Jurkat, Clone E6-1 (cell line): Measurements from ENCODE around the gene CAMTA1.

Experiments used
- DNase-seq: peaks from one replicate; pipeline ENCODE4 v3.0.0-alpha.2; 2011; ENCODE audit warnings: low read depth, low spot score
- H3K4me3 ChIP-seq: 2 replicates; pipeline ENCODE4 v1.5.1; 2011; ENCODE audit warnings: mild to moderate bottlenecking, low read length, control low read depth, moderate library complexity

The CAMTA1 gene

GRCh38 chr1:6889875-6890480 is 104.7 kb downstream of the CAMTA1 start:
- H3K4me3 ChIP-seq: no peak overlapping the region
- DNase-seq: peak; percentile 35

GRCh38 chr1:6890686-6891085 is 105.4 kb downstream of the CAMTA1 start:
- no peak overlapping the region for H3K4me3 ChIP-seq
- DNase-seq: no peak

DNA sequence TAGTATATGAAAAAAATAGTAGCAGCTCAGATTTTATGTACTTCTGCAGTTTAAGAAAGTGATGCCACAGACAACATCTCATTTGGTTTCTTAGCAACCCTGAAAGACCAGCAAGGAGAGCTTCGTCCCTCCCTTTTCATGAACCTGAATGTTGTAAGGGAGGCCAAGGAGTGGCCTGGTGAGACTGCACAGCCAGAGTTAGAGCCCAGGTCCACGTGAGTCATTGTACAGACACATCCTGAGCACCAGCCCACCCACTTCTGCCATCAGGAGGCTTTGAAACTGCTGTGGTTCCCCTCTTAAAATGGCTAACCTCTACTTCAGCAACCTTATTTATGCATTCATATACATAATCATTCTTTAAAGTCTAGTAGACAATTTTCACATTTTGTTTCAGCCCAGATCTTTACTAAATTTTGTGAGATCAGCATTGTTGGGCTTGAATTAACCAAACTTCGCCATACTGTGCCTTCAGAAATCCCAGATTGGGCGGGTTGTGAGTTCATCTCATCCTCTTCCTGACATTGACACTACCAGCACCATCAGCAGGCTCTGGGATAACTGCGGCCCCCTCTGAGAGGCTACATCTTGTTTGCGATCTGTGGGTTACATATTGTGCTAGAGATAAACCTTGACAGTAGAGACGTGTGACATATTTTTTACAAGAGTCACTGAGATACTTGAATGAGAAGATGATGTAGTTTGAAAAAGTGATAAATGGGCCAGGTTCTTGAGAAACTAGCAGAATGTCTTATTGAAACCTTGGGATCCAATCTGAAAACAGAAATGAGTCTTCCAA is 106.7 kb downstream of the CAMTA1 start:
- no peak overlapping the region for H3K4me3 ChIP-seq
- no peak for DNase-seq

DNA sequence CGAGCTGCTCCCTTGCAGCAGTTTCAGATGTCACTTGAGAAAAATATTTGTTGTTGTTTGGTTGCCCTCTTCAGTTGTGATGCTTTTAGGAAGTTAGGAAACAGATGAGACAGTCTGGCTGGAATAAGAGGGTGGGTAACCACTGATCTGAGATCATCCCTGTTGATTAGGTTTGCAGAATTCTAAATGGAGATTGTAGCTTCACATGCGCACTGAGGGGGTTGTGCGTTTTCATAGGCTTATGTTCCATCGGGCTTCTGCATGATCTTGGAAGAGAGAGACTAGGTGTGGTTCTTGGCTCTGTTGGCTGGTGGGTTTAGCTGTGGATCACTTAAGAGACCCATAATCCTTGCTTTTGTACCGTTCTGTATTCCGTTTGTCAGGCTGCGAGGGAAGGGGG is 108.1 kb downstream of the CAMTA1 start:
- no peak for DNase-seq
- no peak overlapping the region for H3K4me3 ChIP-seq

DNA sequence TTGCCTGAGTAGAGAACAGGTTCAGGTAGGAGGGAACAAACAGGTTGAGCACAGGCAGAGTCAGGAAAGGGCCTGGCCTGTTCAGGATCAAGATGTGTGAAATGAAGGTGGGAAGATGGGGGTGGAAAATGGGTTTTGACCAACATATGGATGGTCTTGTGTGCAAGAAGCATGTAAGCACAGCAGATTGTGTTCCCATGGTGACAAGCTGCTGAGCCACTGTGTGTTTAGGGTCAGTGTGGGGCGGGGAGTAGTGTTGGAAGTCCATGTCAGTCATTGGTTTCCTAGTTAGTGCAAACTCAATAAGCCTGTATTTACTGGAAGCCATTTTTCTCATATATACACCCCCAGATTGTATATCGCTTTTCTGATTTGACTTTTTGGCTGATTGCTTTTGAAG is 111.9 kb downstream of the CAMTA1 start:
- no peak overlapping the region for H3K4me3 ChIP-seq
- no peak for DNase-seq

GRCh38 chr1:6898974-6899539 is 113.8 kb downstream of the CAMTA1 start:
- no peak for DNase-seq
- no peak overlapping the region for H3K4me3 ChIP-seq

DNA sequence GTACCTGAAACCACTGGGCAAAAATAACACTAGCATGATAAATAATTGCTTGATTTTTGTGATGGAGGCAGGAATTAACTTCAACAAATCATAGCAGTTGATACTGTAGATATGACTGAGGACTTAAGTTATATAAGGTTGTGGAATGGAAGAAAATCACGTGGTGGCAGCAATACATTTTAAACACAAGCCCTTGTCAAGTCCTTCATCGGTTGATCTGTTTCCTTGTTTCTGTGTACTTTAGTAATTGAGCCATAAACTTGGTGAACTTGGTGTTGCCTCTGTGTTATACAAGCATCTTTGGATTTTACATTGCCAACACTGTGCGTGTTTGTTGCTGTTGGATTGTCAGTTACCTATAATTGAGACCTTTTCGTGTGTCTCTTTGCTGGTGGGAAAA is 114.4 kb downstream of the CAMTA1 start:
- no peak overlapping the region for H3K4me3 ChIP-seq
- no peak for DNase-seq

- H3K4me3 ChIP-seq: no peak overlapping the region
- no peak for DNase-seq
These were observed 116.9 kb downstream of the CAMTA1 start for GRCh38 chr1:6902153-6902552.

DNA sequence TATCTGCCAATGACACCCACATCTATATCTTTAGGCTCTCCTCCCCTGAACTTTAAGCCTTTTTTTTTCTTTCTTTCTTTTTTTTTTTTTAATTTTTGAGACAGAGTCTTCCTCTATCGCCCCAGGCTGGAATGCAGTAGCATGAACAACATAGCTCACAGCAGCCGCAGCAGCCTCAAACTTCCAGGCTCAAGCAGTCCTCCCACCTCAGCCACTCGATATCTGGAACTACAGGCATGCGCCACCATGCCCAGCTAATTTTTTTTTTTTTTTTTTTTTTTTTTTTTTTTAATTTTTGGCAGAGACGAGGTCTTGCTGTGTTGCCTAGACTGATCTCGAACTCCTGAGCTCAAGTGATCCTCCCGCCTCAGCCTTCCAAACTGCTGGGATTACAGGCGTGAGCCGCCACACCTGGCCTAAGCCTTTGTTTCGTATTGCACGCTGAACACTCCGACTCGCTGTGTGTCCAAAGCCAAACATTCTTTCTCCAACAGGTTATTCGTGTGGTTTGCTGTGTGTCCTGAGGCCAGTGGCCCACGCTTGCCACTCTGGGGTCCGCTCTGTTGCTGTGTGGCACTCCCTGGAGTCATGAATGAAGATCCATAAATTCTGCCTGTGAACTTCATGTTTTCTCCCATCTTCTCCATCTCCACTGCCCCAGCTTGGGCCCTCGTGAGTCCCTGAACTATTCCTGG is 119.4 kb downstream of the CAMTA1 start:
- no peak for DNase-seq
- H3K4me3 ChIP-seq: no peak overlapping the region

- no peak for DNase-seq
These were observed 120.1 kb downstream of the CAMTA1 start for GRCh38 chr1:6905331-6905730.

DNA sequence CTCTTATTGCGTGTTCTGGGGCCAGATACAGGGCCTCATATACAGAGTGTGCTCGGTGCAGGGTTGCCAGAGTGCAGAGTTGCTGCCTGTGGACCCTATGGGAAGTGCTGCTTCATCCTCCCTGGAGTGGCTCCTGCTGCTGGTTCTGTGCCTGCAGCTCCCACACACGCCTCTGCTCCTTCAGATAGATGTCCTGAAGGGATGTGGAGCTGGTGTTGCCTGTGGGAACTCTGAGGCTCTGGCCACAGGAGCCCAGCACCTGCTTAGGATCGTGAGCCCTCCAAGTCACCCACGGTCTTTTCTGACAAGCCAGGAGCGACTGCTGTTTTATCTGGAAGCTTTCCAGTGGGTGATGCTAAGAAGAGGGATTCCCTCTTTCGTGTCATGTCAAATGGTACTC is 120.5 kb downstream of the CAMTA1 start:
- DNase-seq: no peak

More at GRCh38 chr1:6905331-6905730, 120.1 kb downstream of the CAMTA1 start:
- H3K4me3 ChIP-seq: no peak overlapping the region

DNA sequence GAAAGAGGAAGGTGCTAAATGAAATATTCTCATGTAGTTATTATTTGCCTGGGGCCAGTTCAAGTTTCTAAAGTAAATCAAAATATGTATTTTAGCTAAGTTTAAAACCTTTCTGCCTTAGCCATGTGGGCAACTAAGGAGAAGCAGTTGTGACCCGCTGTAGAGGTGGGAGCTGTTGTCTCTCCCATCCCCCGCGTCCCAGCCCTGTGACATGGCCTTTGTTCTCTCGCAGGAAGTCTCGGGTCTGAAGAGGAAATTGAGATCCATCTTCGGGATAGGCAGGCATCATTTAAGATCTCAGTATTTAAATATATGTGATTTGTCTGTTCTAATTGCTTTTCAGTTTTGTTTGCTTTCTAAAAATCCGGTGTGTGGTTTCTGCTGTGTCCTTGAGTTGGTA is 121.5 kb downstream of the CAMTA1 start:
- no peak overlapping the region for H3K4me3 ChIP-seq
- DNase-seq: peak; percentile 60

More for the DNA sequence above, 120.5 kb downstream of the CAMTA1 start:
- H3K4me3 ChIP-seq: no peak overlapping the region

GRCh38 chr1:6907201-6907600 is 121.9 kb downstream of the CAMTA1 start:
- no peak overlapping the region for H3K4me3 ChIP-seq
- no peak for DNase-seq

DNA sequence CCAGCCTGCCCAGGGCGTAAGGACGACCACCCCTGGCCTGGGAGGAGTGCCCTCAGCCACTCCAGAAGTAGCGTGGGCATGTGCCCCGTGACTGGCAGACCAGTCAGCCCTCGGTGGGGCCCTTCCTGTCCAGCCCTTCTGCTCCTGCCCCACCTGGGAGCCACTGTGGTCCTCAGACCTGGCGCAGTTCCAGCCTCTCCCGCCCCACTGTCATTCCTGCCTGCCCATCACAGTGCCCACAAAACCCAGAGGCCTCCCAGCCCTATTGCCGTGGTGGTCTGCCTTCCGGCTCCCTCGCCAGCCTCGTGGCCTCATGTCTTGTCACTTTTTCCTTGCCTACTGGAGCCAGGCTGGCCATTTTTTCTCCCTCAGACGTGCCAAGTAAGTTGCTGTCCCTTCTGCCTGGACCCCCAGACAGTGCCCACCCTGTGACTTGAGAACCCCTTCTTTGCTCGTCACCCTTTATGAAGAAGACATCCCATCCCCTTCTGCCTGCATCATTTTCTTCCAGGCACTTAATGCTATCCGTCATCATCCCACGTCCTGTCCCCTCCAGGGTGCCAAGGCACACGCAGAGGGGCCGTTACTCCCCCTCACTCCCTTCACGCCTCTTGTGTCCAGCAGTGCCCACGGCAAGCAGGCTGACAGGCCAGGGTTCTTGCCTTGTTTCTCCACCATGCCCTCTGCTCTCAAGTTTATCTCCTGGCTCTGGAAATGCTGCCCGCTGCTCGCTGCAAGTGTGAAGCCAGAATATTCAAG is 122.6 kb downstream of the CAMTA1 start:
- no peak for DNase-seq
- no peak overlapping the region for H3K4me3 ChIP-seq

DNA sequence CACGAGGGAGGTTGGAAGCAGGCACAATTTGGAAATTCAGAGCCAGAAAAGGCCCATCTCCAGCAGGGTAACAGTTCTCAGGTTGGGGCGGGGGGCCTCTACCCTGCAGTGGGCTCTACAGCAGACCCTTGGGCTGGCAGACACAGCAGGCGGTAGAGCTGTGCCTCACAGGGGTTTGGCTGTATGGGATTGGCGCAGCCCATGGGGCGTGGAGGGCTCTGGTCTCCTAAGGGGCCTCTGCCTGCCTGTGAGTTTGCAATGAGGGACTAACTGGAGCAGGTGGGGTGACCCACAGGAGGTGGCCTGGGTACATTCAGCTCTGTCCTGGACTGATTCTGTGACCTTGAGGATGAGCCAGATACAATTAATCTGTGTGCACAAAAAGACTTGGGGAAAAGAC is 124.1 kb downstream of the CAMTA1 start:
- no peak overlapping the region for H3K4me3 ChIP-seq
- DNase-seq: no peak

- H3K4me3 ChIP-seq: no peak overlapping the region
- no peak for DNase-seq
These were observed 124.6 kb downstream of the CAMTA1 start for GRCh38 chr1:6909857-6910256.

DNA sequence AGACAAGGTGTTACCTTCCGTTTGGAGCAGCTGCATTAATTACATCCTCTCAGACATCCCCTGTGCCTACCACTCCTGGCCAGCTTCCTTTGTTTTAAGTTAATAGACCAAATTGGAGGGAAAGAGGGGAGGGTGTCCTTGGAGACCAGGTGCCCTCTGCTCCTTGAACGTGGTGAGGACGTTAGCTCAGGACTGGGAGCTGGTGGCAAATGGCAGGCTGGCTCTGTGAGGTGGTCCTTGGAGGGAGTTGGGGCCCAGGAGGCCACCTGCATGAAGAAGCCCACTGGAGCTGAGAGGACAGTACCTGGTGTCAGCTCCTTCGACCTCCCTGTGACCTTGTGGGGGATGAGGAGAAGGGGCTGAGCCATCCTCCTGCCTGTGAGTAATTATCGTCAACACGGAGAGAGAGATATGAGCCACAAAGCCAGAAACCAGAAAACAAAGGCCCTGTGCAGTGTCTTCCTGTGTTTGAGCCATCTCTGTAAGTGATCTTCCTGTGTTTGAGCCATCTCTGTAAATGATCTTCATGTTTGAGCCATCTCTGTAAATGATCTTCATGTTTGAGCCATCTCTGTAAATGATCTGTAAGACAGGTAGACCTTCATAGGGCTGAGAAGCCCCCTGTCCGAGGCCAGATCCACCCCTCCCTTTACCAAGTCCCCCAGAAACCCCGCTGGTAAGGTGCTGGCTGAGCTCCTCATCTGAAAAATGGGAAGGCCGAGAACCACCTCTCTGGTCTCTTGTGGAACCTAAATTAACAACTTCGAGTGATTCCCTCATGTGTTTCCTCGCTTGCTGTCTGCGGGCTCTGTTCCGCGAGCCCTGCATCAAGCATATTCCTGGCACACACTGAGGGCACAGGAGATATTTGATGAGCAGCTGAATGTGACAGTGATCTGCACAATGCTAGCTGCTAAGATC is 126.0 kb downstream of the CAMTA1 start:
- DNase-seq: no peak
- no peak overlapping the region for H3K4me3 ChIP-seq

DNA sequence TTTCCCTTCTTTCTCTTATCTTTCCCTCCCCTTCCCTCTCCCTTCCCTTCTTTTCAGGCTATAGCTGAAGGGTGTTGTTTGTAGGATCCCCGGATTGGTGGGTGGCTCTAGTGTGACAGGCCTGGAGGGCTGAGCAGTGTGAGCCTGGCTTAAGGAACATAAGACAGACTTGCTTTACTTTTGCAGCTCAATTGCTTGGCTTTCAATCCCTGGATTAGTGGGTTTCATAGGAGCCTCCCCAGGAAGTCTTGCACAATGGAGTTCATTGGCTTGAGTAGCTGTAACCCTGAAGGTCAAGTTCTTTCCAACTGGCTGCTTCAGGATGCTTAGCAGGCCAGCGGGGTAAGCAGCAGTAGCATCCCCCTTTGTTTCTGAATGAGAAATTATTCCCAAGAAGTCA is 126.7 kb downstream of the CAMTA1 start:
- no peak for DNase-seq
- H3K4me3 ChIP-seq: no peak overlapping the region
